Fibroblast of pulmonary artery (primary cell): Measurements from ENCODE around the gene SIRPA.
A peak's percentile ranks its signal among the peaks of the same experiment; 100 is the strongest.

ENCODE experiments used
- DNase-seq: peaks from one replicate; pipeline ENCODE4 v3.0.0-alpha.2; 2010; ENCODE audit warnings: low read depth
- H3K4me3 ChIP-seq: replicated peaks from 2 replicates; pipeline ENCODE4 v1.5.1; 2011; ENCODE audit warnings: low read depth, mild to moderate bottlenecking, control low read depth, low read length, moderate library complexity
- CTCF ChIP-seq: IDR thresholded peaks from 2 replicates; pipeline ENCODE4 v1.5.1; 2011; ENCODE audit warnings: mild to moderate bottlenecking, control low read depth, low read length, inconsistent platforms; ENCODE audit errors: missing control alignments

Gene SIRPA

DNA sequence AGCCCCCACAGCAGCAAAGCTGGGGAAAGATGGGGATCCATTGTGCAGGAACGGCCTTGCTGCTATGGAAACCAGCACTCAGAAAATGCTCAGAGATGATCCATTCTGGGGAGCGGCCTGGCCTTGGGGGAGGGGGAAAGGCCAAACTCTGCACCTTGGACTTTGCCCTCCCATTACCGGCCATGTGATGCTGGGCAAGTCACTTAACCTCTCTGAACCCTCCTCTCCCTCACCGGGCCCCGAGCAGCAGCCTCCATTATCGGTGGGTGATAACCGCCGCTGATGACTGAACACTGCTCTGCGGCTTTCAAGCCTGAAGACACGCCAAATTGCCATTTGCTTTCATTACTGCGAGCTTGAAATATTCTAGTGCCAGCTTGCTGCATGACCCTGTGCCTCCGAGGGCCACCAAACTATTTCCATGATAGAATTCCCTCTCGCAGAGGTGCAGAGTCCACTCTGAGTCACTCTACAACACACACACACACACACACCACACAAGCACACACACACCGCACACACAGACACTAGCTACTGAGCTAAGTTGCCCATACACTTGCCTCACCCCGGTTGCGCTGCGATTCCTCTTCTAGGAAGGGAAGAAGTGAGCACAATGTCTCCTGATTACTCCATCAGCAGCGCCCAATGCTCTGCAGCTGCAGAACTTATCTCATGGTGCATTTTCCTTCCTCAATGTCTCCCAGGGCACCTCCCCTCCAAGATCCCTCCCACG is 20.6 kb upstream of the SIRPA start:
- DNase-seq, result peak; percentile 39
- no peak overlapping the region for H3K4me3 ChIP-seq
- TF ChIP-seq CTCF, result no peak

DNA sequence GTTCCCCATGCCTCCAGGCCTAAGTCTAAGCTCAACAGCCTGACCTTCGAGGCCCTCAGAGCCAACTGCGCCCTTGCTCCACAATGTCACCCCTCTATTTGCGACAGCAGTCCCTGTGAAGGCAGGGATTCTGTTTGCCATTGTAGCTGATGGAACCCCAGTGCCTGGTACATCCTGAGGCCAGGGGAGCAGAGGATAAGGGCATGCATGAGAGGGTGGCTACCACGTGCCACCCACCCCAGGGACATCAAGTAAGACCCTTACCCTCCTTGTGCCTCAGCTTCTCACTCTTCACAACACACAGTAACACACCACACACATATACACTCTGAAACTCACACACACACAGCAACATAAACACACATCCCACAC is 20.0 kb upstream of the SIRPA start:
- H3K4me3 ChIP-seq, result no peak overlapping the region
- no peak for TF ChIP-seq CTCF

GRCh38 chr20:1875762-1876161 is 19.4 kb upstream of the SIRPA start:
- no peak for TF ChIP-seq CTCF
- H3K4me3 ChIP-seq, result no peak overlapping the region
- DNase-seq, result no peak

More for the DNA sequence above, 20.0 kb upstream of the SIRPA start:
- no peak for DNase-seq

DNA sequence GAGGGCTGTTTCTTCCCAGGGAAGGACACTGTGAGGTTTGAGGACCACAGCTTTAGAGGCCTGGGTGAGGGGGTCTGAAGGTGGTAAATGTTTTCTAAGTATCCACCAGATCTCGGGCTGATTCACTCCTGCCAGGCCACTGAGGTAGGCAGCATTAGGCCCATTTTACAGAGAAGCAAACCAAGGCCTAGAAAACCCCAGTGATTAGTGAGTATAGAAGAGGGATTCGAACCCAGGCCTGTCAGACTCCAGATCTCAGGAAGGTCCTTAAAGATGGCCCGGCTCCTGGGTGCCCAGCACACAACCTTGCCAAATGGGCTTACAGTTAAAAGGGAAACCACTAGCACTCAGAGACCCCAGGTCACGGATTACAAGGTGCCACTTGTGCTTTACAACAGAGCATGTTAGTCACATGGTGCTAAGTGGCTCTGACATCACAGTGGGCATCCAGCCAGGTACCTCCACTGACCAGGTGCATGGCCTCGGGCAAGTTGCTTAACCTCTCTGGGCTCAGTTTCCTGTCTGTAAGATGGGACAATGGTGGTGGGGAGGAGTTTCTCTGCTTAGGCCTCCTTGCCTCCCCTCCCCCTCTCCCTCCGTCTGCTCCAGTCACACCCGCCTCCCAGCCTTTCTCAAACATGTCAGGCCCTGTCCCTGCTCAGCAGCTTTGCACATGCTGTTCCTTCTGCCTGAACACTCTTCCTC is 18.8 kb upstream of the SIRPA start:
- no peak for DNase-seq
- TF ChIP-seq CTCF, result no peak
- H3K4me3 ChIP-seq, result no peak overlapping the region

DNA sequence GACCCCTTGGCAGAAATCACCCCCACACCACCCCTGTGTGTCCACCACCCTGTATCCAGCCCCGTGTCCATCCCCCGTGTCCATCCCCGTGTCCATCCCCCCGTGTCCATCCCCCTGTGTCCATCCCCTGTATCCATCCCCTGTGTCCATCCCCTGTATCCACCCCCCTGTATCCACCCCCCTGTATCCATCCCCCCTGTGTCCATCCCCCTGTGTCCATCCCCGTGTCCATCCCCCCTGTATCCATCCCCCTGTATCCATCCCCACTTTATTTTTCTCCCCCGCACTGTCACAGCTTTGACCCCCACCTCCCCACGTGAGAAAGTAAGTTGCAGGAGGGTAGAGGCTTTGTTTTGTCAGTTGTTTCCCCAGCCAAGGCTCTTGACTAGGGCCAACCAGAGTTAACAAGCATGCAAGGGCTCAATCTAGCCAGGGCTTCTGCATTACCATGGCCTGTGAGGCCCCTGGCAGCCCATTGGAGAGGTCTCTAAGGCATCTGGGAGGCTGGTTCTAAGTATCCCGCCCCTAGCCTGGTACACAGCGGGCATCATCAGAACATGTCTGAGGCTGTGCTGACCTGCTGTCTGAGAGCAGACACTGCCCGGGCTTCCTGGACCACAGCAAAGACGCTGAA is 18.1 kb upstream of the SIRPA start:
- no peak for TF ChIP-seq CTCF
- H3K4me3 ChIP-seq, result no peak overlapping the region
- DNase-seq, result peak; percentile 46

GRCh38 chr20:1877609-1878200 is 17.5 kb upstream of the SIRPA start:
- TF ChIP-seq CTCF, result no peak
- no peak for DNase-seq
- H3K4me3 ChIP-seq, result no peak overlapping the region
